GM20000 (cell line): Measurements from ENCODE around the gene CDK19.
"Not testable (repeated sequence)": the region's sequence is repeated elsewhere in the genome, so short reads cannot be mapped to it uniquely, and the experiment has no call there.

Source experiments
- DNase-seq: peaks from one replicate; pipeline ENCODE4 v3.0.0; 2012; ENCODE audit warnings: low spot score
- CTCF ChIP-seq: IDR thresholded peaks from 2 replicates; pipeline ENCODE4 v1.5.1; 2012; ENCODE audit warnings: mild to moderate bottlenecking, control low read depth; ENCODE audit errors: extremely low read depth, missing control alignments

Gene CDK19

GRCh38 chr6:110593637-110594036 lies 221.6 kb downstream of the CDK19 start:
- DNase-seq = no peak
- no peak for TF ChIP-seq CTCF

GRCh38 chr6:110592765-110593164 lies 222.5 kb downstream of the CDK19 start:
- no peak for DNase-seq
- TF ChIP-seq CTCF = no peak

GRCh38 chr6:110590821-110591351 lies 224.4 kb downstream of the CDK19 start:
- no peak for TF ChIP-seq CTCF
- peak; percentile 41 for DNase-seq

- TF ChIP-seq CTCF = no peak
- peak; percentile 66 for DNase-seq
Observed at GRCh38 chr6:110589865-110590513, 225.3 kb downstream of the CDK19 start.

- no peak for DNase-seq
- no peak for TF ChIP-seq CTCF
Observed at GRCh38 chr6:110587328-110587727, 227.9 kb downstream of the CDK19 start.

GRCh38 chr6:110581679-110582078 lies 233.6 kb downstream of the CDK19 start:
- DNase-seq = no peak
- no peak for TF ChIP-seq CTCF

GRCh38 chr6:110577596-110578167 lies 237.6 kb downstream of the CDK19 start:
- DNase-seq = not testable (repeated sequence)
